DMS114 treated with DMSO at 0.1 percent for 48 hours (cell line): ENCODE results near the gene THAP8.

Source experiments
- DNase-seq: peaks from one replicate; lab custom pipeline; 2025; ENCODE audit not compliant: unreplicated experiment; lab: John Stamatoyannopoulos, UW

THAP8 gene

DNA sequence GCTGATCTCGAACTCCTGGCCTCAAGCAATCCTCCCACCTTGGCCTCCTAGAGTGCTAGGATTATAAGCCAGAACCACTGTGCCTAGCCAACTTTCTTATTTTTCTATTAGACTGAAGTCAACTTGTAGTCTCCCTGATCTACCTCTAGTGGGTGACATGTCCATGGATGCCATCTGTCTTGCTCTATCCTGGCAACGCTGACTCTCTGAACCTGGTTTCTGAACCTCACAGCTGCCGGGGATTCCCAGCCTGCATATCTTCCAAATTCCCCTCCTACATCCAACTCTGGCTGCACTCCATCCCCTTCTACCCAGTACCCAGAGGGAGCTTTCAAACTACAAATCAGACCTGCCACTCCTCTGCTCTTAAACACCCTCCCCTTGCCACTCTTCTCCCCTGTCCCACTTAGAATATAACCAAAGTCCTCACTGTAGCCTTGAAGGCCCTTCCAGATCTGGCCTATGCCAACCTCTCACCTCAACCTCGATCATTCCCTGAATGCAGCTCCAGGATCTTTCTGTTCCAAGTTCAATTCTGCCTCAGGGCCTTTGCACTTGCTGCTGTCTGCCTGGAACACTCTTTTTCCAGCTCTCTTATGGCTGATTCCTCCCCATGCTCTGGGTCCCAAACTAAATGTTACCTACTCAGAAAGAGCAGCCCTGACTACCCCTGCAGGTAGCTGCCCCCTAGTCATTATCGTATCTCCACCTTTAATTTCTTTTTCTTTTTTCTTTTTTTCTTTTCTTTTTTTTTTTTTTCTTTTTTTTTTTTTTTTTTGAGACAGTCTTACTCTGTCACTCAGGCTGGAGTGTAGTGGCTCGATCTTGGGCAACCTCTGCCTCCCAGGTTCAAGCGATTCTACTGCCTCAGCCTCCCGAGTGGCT is 23.6 kb downstream of the THAP8 start:
- DNase-seq, result peak; percentile 13

DNA sequence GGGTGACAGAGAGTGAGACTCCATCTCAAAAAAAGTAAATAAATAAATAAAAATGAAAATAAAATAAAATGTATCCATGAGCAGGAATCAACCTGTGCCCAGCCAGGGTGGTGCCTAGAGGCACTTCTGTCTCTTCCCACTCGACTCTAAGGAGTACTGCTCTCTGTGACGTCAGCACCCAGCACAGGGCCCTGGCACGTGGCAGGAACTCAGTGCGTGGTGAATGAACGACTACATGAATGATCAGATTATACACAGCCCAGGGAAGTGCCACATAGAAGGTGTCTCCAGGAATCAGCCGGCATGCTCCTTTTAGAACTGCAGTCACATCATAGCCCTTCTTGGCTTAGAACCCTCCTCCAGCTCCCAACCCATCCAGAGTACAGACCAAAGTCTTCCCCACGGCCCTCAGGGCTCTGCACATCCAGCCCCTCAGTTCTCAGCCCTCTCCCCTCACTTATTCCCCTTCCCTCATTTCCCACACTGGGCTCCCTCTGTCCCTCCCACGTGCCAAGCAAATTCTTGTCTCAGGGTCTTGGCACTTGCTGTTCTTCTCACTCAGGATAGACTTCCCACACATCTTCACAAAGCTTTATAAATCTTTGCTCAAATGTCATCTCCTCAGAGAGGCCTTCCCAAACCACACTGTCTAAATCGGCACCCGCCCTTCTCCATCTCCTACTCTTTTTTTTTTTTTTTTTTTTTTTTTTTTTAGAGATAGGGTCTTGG is 25.6 kb downstream of the THAP8 start:
- no peak for DNase-seq

DNA sequence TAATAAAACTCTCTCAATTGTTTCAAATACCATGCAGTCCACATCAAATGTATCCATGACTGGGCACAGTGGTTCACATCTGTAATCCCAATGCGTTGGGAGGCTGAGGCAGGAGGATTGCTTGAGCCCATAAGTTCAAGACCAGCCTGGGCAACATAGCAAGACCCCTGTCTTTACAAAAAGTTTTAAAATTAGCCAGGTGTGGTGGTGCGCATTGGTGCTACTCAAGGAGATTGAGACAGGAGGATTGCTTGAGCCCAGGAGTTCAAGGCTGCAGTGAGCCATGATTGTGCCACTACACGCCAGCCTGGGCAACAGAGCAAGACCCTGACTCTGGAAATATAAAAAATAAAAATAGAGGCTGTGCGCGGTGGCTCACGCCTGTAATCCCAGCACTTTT is 26.4 kb downstream of the THAP8 start:
- DNase-seq, result no peak

DNA sequence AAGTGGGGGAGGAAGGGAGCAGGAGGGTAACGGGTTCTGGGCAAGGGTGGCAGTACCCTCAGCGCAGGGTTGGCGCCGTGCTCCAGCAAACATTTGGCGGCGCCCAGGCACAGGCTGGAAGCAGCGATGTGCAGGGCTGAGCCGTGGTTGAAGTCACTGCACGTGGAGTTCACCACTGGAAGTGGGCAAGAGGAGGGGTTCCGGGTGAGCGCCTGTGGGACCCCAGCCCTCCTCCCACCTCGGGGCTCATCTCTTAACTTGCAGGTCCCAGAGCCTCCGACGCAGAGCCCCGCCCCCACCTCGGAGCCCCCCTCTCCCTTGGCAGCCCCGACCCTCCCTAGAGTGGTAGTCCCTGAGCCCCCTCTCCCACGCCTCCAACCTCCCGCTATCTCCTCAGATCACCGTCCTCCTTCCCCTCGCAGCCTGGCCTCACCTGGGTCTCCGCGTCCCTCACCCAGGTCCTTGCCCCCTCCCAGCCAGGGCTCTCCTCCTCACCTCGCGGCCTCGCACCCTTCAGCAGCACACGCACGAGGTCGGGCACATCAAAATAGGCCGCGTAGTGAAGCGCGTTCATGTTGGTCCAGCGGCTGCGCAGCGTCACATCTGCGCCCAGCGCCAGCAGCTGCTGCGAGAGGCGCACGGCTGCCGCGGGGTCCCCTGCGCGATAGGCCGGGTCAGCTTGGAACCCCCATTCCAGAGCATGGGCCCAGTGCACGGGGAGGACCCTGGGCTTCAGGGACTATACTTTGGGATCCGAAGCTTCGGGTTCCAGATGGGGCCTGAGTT is 27.8 kb downstream of the THAP8 start:
- no peak for DNase-seq

DNA sequence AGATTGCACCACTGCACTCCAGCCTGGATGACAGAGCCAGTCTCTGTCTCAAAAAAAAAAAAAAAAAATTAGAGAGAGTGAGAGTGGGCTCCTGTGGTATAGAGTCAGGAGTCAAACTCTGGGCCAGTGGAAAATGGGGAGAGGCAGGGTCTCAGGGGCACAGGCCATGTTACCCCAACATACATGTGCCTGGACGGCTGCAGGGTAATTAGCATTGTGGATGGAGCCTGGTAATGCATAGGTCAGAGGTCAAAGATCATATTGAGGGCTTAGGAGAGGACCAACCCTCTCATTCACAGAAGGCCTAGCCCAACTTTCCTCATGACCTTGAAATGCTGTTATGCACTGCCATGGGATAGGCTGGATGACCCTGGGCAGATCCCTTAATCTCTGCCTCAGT is 28.5 kb downstream of the THAP8 start:
- no peak for DNase-seq

DNA sequence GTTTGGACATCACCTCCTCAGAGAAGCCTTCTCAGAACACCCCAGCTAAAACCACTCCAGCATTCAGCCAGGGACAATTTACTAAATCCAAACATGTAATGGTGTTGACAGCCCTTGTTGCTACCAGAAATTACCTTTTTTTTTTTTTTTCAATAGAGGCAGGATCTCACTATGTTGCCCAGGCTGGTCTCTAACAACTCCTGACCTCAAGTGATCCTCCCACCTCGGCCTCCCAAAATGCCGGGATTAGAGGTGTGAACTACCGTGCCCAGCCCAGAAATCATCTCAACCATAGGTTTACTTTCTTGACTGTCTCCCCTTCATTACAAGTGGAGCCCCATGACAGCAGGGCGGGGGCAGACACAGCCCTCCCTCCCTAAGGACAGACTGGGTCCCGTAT is 30.7 kb downstream of the THAP8 start:
- DNase-seq, result no peak

DNA sequence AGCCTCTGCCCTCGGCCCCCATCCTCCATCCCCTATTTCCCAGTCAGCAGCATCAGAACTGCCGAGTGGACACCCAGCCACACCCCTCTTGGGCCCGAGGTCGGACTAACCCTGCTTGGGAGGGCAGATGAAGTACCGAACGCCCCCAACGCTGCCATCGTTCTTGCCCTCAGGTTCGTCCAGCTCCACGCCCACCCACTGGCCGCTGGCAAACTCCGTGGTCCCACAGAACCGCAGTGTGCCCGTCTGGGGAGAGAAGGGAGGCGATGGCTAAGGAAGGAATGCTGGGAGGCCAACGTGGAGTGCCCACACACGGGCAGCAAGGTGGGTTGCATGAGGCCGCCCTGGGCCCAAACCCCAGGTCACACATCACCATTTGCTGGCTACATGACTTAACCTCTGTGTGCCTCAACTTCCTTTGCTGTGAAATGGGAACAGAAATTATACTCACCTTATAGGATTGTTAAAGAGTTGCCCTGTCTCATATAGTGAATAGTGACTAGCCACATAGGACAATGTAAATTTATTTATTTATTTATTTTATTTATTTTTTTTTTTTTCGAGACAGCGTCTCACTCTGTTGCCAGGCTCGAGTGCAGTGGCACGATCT is 34.9 kb downstream of the THAP8 start:
- no peak for DNase-seq

DNA sequence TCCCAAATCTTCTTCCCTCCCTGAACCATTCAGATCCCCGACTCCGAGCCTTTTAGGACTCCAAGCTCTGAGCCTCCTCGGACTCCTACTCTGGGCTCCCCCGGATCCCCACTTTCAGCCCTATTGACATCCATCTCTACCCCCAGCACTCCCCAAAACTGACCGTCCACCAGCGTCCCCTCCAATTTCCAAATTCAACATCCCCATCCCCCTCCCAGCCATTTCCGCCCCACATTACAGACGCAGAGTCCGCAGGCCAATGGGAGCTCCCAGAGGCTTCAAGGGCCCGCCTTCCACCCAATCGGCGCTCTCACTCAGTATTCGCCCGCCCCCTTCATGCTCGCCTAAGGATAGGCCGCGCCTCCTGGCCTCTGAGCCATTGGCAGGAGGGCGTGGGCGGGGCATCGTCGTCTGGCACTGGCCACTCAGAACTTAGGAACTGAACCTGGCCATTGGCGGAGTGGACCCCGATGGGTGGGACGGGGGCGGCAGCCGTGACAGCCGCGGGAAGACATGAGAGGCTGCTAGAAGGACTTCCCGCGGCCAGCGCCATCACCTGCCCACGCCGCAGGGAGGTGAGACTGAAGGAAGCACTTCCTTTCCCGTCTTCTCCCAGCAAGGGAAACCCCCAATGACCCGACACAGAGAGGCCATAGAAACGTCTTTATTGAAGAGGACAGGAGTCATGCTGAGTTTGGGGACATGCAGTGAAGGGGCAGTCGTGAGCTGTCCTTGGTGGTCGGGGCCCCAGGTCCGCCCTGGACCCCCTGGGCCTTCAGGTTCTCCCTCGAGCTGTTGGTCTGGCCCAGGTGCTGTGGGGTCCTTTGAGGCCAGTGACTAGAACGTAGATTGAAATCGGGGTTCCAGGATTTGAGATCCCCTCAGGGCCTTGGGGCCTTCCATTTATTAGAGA is 39.8 kb downstream of the THAP8 start, which contains the start of gene ALKBH6:
Gene ALKBH6, minus strand, starts transcription at position 202 of the 913 bp plus-strand sequence. CDS start 816 bp downstream, outside the sequence.
- DNase-seq, result peak; percentile 99

DNA sequence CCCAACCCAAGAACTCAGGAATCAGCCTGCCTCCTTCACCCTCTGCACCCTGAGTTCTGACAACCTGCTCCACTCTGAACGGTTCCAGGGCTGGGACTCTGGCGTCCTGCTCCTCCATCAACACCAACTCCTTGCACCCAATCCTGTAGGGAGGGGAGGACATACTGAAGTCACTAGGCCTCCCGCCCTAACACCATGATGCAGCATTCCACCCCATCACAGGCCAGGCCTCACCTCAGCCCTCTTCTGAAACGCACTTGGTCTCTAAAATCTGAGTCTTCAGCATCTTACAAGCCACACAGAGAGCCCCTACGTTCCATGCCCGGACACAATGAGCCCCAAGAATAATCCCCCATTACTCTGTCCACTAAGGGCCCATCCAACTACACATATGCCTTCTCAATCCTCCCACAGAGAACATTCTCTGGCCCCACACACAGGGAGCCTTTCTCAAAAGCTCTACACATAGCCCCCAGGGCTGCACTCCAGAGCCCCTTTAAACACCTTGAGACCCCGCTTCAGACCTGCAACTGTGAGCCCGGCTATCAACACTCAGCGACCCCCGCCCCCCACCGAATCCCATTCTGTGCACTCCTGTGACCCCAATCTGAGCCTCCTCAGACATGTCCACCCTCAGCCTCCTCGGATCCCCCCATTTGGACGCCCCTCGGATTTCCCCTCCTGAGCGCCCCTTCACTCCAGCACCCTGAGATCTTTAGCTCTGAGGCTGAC is 40.6 kb downstream of the THAP8 start:
- no peak for DNase-seq

DNA sequence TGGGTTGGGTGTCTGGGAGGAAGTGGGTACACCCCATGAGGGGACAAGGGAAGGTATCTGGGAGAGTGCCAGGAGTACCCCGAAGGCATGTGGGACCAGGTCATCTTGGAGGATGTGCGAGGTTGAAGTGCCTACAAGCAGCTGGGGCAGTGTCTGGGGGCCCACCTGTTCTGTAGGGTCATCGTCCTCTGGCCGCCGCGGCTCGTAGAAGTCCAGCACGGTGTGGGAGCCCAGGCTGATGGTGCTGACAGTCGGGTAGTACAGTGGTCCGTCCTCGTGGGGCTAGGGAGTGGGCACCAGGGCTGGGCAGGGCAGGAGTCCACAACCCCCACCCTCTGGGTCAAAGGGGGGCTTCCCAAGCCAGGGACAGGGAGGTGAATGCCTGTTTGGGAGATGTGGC is 43.7 kb downstream of the THAP8 start:
- DNase-seq, result no peak

DNA sequence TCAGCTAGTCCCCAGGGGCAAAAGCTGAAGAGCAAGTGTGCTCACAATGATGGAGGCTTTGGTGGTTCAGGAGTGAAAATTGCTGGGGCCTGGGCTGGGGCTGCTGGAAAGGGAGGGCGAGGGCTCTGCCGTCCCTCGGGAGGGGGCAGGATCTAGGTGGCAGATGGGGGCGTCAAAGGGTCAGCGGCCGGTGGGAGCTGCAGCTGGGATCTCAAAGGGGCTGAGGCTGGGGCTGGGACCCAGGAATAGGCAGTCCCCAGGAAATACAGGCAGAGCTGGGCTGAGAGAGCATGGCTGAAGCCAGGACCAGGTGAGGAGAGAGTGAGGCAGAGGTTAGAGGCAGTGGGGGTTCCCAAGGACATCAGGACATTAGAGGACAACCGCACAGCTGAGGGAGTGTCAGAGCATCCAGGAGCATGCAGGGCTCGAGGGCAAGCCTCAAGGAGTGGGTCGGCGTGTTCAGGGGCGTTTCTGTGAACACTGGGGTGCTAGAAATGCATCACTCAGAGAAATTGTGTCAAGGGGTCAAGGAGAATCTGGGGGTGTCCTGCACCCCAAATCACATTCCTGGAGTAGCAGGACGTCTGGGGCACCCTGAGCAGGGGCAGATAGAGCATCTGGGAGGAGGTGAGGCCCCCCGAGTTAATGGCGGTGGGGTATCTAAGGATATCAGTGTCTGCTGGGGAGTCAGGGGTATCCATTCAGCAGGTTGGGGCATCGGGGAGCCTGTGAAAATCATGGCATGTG is 44.3 kb downstream of the THAP8 start:
- DNase-seq, result no peak

DNA sequence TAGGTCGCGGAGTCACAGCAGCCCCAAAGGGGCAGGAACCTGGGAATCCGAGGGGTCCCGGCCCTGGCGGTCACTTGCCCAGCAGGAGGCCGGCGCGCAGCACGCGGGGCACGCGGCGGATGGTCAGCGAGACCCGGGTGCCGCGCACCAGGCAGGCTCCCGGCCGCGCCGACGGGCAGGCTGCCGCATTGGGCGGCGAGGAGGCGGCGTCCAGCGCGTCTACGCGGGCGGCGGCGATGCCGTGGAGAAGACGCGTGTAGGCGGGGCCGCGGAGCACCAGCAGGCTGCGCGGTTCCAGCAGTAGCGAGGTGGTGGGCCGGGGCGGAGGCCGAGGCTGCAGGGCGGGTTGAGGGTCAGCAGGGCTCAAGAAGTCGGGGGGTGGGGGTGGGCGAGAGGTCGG is 44.9 kb downstream of the THAP8 start:
- DNase-seq, result peak; percentile 43

DNA sequence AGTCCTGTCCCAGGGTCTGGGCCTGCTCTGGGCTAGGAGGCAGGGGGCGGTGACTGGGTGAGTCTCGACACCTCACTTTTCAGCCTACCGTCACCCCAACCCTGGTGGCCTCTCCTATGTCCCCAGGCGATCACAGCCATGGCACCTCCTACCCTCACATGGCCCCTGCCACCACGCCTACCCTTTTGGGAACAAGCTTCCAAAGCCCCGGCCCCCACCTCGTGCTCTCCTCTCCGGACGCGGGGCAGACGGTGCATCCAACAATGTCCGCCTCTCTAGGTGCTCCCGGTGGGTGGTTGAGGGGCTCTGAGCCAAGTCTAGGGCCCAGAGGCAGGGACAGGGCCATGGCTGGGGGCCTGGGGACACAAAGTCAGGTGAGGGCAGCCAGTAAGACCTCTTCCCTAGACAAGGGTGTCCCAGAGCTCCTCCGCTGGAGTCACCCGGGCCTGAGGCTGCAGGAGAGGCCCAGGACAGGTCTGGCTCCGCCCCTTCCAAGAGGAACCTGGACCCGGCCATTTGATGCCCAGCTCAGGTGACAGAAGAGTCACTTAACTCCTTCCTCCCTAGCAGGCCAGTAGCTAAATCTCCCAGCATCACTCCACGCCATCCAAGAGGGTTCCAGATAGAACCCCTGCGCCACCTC is 45.6 kb downstream of the THAP8 start, which contains the start of gene SYNE4:
Gene SYNE4, minus strand, starts transcription at position 478 of the 643 bp plus-strand sequence. Its CDS starts 132 bp downstream, at position 346.
- no peak for DNase-seq

DNA sequence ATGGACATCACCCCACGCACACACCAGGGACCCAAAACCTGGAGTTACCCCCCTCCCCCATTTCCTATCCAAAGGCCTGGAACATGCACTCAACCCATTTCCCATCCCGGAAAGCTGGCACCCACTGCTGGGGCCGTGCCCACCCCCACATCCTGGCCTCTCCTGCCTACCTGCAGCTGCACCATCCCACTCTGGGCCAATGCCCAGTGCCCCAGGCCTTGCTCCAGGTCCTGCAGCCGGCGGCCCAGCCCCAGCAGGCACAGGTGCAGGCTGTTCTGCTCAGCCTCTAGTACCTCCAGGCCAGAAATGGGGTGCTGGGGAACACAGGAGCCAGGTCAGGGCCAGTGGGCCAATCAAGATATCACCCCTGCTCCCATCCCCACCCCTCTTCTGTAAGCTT is 47.1 kb downstream of the THAP8 start:
- no peak for DNase-seq

DNA sequence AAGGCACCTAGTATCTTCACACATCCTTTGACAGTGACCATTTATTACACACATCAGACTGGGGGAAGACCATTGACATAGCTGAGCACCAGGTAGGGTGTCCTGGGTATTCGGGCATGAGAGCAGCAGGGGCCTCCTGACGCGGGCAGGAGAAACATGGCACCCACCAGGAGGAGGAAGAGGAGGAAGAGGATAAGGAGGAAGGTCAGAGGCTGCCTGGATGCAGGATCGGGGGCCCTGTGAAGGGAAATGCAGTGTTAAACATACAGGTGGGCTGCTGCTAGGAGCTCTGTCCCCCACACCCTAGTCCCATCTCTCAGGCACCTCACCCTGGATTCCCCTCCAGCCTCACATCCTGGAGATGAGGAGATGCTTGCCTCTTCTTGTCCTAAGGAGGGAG is 50.8 kb downstream of the THAP8 start:
- no peak for DNase-seq

DNA sequence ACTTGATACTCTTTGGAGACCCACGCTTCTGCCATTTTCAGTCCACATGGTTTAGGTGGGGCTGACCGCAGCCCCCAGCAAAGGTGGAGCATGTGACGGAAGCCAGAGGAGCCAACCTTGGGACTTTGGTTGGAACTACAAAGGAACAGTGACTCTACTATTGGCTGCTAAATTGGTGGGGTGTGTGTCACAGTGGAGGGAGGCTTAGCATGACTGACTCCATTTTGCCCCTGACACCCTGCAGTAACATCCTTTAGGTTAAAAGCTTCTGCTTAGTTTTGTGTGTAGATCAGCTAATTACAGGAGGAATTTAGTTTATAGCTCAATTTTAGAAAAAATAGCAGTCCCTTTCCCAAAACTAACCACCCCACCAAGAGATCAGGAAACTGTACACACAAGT is 52.5 kb downstream of the THAP8 start:
- DNase-seq, result no peak

DNA sequence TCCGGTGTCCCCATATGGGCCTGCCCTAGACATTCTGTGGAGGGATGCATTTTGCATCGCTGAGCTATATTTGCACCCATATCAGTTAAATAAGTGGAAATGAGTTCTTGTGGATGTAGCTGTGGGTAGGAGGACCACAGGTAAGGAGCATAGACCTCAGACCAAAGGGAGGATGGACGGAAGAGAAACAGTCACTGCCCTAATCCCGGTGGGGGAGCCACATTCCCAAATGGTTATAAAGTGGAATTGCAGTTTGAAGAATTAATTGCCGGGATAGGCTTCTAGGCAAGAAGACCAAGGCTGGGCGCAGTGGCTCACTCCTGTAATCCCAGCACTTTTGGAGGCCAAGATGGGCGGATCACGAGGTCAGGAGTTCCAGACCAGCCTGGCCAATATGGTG is 57.3 kb downstream of the THAP8 start:
- no peak for DNase-seq
